Stimulated activated CD4-positive, alpha-beta T cell treated with anti-CD3 and anti-CD28 coated beads, Interleukin-15, amount 100 ng/mL, for 48 hours (primary cell): ENCODE measurements around the gene ZNF101.

Experiments used
- DNase-seq, 2 donors: peaks; one replicate each; pipeline ENCODE4 v3.0.0-alpha.2; 2020; ENCODE audit warnings: low read depth in 2 of 2

ZNF101 gene

DNA sequence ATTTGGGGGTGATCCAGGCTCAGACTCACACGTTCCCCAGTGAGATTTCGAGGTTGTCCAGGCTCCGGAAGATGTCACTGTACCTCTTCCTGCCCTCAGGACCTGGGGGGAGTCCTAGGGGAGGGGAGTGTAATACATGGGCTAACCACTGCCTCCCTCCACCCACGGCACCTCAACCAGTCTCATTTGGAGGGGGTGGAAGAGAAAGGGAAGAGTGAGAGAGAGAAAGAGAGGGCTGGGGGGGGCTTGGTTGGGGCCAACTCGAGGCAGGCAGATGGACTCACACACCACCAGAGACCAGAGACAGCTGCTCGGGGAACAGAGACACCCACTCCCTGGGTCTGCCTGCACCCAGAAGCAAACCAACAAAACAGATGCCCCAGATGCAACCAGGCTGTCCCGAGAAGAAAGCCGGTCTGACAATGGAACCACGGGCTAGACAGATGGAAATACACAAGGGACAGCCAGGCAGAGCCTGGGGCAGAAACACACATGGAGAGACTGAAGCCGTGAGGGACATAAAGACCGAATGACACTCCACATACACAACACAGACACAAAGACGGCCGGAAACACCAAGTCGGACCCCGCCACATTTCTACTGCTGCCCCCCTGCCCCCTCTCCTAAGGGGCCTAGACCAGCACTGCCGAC is 26.0 kb upstream of the ZNF101 start:
- peak in 1 of 2 donors; percentile 27 for DNase-seq

- peak; percentile 69 to 85 for DNase-seq
Observed at GRCh38 chr19:19643158-19644053, 25.2 kb upstream of the ZNF101 start, which contains the start of gene GMIP. GMIP (minus strand) TSS chr19:19643657; CDS start chr19:19643529, 128 bp downstream.

GRCh38 chr19:19644054-19644388 is 24.6 kb upstream of the ZNF101 start:
- no peak for DNase-seq

GRCh38 chr19:19645233-19645870 is 23.3 kb upstream of the ZNF101 start:
- DNase-seq: no peak

- no peak for DNase-seq
Observed at GRCh38 chr19:19647037-19647835, 21.4 kb upstream of the ZNF101 start.

DNA sequence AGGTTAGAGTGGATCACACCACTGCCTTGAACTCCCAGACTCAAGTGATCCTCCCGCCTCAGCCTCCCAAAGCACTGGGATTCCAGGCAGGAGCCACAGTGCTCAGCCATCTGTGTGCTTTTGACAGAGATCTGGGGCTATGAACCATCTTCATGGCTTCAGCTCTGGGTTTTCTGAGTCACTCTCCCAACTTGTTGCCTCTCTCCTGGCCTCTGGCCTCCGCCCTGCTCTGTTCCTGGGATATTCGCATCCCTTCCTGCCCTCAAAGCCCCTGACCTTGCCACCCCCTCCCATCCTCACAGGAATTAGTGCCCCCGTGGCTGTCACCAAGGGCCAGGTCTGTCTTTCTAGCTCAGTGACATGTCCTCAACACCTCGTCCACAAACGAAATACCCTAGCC is 19.5 kb upstream of the ZNF101 start:
- DNase-seq: no peak

- no peak for DNase-seq
Observed at GRCh38 chr19:19649580-19649995, 19.1 kb upstream of the ZNF101 start.

- no peak for DNase-seq
Observed at GRCh38 chr19:19650331-19650730, 18.3 kb upstream of the ZNF101 start.

GRCh38 chr19:19651076-19651475 is 17.6 kb upstream of the ZNF101 start:
- DNase-seq: no peak

GRCh38 chr19:19652482-19653295 is 15.9 kb upstream of the ZNF101 start:
- DNase-seq: no peak

DNA sequence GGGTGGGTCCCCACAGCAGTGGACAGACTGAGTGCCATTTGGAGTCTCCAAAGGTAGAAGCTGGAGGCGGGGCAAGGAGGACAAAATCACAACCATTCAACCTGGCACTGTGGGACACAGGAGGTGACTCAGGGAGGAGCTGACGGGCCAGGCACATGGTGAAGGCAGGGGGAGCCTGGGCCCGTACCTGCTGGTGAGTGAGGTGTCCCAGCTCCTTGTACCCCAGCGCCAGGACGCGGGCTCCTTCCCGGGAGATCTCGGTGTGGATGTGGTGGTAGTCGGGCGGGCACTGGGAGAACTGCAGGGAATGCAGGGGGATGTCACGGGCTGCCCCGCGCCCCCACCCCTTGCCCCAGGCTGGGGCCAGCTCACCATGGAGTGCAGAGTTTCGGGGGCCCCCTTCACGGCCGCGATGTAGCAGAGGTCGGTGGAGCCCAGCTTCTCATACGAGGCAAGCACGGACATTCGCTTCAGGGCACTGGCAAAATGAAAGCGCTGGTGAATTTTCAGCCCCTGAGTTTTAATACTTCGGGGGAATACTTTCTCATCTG is 15.0 kb upstream of the ZNF101 start:
- no peak for DNase-seq

DNA sequence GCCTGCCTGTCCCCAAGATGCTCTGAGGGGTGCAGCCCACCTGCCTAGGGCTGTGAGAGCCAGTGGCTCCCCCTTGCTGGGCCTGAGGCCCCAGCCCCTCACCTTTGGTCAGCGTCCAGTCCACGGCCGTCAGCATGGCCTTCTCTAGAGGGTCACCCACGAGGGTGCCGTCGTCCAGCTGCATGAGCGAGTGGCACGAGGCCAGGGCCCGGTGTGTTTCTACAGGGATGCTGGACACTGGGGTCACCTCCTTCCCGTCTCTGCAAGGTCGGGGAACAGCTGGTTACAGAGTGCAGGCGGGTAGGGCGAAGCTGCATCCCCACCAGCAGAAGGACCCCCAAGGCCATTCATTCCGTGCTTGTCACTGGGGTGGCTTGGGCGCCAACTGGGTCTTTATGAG is 14.2 kb upstream of the ZNF101 start:
- DNase-seq: no peak

DNA sequence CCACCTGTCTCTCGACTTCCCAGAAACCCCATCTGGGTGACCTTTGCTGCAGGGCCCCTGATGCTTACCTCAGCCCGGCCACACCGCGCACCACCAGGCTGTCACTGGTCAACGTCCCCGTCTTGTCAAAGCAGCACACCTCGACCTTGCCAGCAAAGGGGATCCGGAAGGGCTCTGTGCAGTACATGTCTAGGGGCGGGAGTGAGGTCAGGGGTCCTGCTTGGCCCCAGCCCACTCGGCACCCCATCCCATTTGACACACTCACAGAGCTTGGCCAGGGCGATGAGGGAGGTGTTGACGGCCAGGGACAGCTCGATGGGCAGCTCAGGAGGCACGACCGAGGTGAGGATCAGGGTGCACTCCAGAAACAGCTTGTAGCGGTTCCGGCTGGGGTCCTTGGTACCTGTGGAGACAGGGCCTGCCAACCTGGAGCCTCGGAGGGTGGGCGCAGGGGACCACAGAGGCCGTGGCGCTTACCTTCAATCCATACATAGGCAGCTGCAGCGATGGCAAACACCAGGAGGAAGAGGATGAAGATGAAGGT is 13.5 kb upstream of the ZNF101 start:
- no peak for DNase-seq

DNA sequence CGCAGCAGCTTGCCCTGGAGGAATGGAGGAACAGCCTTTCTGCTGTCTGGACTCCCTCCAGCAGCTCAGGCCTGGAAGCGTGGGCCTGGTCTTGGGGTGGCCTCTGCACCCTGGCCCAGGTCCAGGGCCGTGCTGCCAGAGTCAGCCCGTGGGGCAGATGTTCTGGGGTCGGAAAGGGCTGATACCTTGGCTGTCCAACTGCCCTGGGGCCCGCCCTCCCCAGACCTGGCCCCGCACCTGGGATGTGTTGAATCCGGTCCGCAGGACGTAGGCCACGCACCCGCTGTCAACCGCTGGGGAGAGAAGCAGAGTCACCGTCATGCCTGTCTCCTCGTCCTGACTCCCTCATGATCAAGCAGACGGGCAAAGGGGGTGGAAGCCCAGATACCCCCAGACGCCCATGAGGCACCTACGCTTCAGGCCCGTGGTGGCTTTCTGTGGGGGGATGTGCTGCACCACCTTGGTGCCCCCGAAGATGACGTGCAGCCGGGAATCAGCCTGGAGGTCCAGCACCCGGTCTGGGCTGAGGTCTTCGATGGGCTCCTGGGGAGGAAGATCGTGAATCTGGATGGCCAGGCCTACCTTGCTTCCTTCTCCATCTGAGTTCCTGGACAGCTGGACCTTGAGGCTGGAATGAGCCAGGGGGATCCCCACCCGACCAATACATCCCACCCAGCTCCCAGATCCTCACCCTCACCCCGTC is 12.8 kb upstream of the ZNF101 start:
- DNase-seq: no peak

DNA sequence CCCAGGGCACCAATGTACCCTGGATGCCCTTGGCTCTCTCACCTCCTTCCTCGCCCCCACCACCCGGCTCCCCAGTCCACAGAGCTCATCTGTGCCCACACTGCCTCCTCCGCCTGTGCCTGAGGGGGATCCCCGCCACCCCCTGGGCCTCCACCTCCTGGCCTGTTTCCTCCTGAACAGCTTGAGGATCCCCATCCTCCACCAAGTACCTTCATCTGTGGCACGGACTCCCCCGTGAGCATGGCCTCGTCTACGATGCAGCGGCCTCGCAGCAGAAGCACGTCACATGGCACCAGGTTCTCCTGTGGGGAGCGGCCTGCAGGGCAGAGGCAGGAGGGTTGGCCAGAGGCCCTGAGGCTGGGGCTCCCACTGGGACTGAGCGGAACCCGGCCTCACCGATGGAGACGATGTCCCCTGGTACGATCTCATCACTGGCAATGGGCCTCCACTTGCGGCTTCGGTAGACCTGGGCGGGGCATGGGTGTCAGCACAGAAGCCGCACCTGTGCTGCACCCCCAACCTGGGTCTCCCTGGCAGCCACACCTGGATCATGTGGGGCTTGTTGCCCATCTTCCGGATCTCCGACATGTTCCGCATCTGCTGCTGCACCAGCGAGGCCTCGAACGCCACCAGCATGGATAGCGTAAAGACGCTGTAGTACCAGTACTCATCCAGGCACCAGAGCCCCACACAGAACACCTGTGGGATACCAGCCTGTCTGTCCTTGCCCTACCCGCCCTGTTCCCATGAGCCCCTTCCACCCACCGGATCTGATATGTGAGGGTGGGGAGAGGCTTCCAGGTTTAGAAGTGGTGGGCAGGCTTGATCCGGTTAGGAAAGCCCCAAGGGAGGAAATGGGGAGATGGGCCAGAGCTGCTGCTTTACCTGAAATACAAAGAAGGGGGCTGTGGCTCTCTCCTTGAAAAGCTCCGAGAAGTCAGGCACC is 11.9 kb upstream of the ZNF101 start:
- DNase-seq: no peak

DNA sequence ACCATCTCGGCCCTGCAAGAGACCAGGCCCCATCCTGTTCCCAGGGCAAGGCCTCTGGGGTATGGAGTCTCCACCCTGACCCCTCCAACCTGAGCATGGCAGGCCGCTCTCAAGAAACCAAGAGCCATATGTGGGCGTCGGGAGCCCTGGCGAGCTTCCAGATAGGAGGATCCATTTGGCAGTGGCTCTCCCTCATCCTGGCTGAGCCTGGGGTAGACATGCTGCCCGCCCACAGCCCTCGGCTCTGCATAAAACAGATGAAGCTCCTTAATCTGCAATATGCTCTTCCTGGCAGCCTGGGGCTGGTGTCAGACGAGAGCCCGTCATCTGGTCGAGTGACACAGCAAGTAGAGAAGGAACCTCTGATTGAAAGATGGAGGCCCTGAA is 11.2 kb upstream of the ZNF101 start:
- DNase-seq: no peak

- no peak for DNase-seq
Observed at GRCh38 chr19:19659646-19660245, 8.9 kb upstream of the ZNF101 start.

DNA sequence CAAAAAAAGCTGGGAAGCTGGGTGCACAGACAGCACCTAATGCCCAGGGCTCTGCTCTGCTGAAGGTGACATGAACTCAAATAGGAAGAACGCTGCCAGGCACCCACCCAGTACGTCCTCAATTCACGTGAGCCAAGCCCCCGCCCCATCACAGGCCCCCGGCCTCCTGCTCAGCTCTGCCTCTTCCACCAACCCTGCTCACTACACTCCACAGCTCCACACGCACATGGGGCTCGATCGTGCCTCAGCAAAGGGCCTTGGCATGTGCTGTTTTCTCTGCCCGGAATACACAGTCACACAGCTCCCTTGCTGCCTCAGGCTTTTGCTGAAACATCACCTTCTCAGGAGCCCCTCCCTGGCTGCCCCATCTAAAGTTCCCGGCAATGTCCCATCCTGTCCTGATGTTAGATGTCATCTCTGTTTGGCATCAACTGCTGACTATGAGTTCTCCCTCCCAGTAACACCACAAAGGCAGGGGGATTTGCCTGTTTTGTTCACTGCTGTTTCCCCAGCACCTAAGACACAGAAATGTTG is 7.4 kb upstream of the ZNF101 start:
- no peak for DNase-seq
